ACC112 (cell line): ENCODE data around the gene FBF1.
A peak's percentile ranks its signal among the peaks of the same experiment; 100 is the strongest.

Experiments
- H2AFZ ChIP-seq: fragments of 200-600 bp; sonication (generic); one replicate; pipeline ENCODE4 v1.6.0; 2017; ENCODE audit warnings: antibody characterized with exemption, low read length; ENCODE audit not compliant: unreplicated experiment
- H3K27ac ChIP-seq: fragments of 200-600 bp; sonication (generic); 2 replicates; pipeline ENCODE4 v1.5.1; 2014; ENCODE audit warnings: low read depth, mild to moderate bottlenecking, antibody characterized with exemption, low read length, moderate library complexity
- H3K27me3 ChIP-seq: fragments of 200-600 bp; sonication (generic); 2 replicates; pipeline ENCODE4 v1.6.1; 2014; ENCODE audit warnings: mild to moderate bottlenecking, antibody characterized with exemption, low read length, moderate library complexity, mixed read lengths; ENCODE audit not compliant: insufficient read depth
- H3K36me3 ChIP-seq: fragments of 200-600 bp; sonication (generic); 2 replicates; pipeline ENCODE4 v1.6.1; 2016; ENCODE audit warnings: mild to moderate bottlenecking, antibody characterized with exemption, low read length, moderate library complexity, mixed read lengths; ENCODE audit not compliant: insufficient read depth
- H3K4me1 ChIP-seq: fragments of 200-600 bp; sonication (generic); one replicate; pipeline ENCODE4 v1.6.1; 2016; ENCODE audit warnings: low read length, mixed read lengths; ENCODE audit not compliant: insufficient read depth, unreplicated experiment, control insufficient read depth
- H3K4me3 ChIP-seq: fragments of 200-600 bp; sonication (generic); 2 replicates; pipeline ENCODE4 v1.5.1; 2014; ENCODE audit warnings: mild to moderate bottlenecking, low read depth, low read length
- H3K79me2 ChIP-seq: fragments of 200-600 bp; sonication (generic); one replicate; pipeline ENCODE4 v1.6.0; 2016; ENCODE audit warnings: low read length; ENCODE audit not compliant: control insufficient read depth, unreplicated experiment, insufficient read depth

The FBF1 gene

GRCh38 chr17:75940727-75941441, at the start of gene FBF1:
Gene FBF1, minus strand, starts transcription at chr17:75941042. Its CDS starts 2,893 bp downstream, at chr17:75938149.
- Histone ChIP-seq H3K4me3 (peak within 1 kb of the TSS; percentile 90), H3K27ac (peak within 1 kb of the TSS; percentile 34; the same call in 1 of the 2 replicates)

GRCh38 chr17:75987041-75987440, 46.2 kb upstream of the FBF1 start:
- H3K4me3 ChIP-seq, result no peak overlapping the region
- peaks cover 18% of the 10 kb centered on the region for H3K4me1 ChIP-seq
- H3K79me2 ChIP-seq, result peaks cover 2% of the 10 kb centered on the region
- H3K36me3 ChIP-seq, result no peaks in the 10 kb centered on the region
- H3K27ac ChIP-seq, result no peak overlapping the region
- no peak overlapping the region for H2AFZ ChIP-seq
- H3K27me3 ChIP-seq, result no peaks in the 10 kb centered on the region

More at GRCh38 chr17:75940727-75941441, at the start of gene FBF1:
- peaks cover 10% of the 10 kb centered on the region for H3K4me1 ChIP-seq
- H3K36me3 ChIP-seq, result peaks cover 2% of the 10 kb centered on the region; the same call in 1 of the 2 replicates
- no peaks in the 10 kb centered on the region for H3K79me2 ChIP-seq
- H3K27me3 ChIP-seq, result no peaks in the 10 kb centered on the region
- H2AFZ ChIP-seq, result peak within 1 kb of the TSS; percentile 99

- H3K27me3 ChIP-seq, result no peaks in the 10 kb centered on the region
- H3K27ac ChIP-seq, result no peak overlapping the region
- H3K79me2 ChIP-seq, result peaks cover 2% of the 10 kb centered on the region
- H3K4me1 ChIP-seq, result peaks cover 28% of the 10 kb centered on the region
- no peak overlapping the region for H3K4me3 ChIP-seq
- H3K36me3 ChIP-seq, result no peaks in the 10 kb centered on the region
- H2AFZ ChIP-seq, result no peak overlapping the region
Observed at GRCh38 chr17:75985986-75986385, 45.1 kb upstream of the FBF1 start.

- no peak overlapping the region for H3K4me3 ChIP-seq
- no peaks in the 10 kb centered on the region for H3K27me3 ChIP-seq
- peaks cover 39% of the 10 kb centered on the region for H3K4me1 ChIP-seq
- peaks cover 5% of the 10 kb centered on the region for H3K79me2 ChIP-seq
- H2AFZ ChIP-seq, result no peak overlapping the region
- no peaks in the 10 kb centered on the region for H3K36me3 ChIP-seq
- H3K27ac ChIP-seq, result no peak overlapping the region; the same call in 1 of the 2 replicates
Observed at GRCh38 chr17:75983501-75984181, 42.8 kb upstream of the FBF1 start.

GRCh38 chr17:75981019-75981615, 40.3 kb upstream of the FBF1 start:
- peak overlapping the region; percentile 43 for H2AFZ ChIP-seq
- no peak overlapping the region for H3K4me3 ChIP-seq
- H3K79me2 ChIP-seq, result peaks cover 24% of the 10 kb centered on the region
- no peaks in the 10 kb centered on the region for H3K36me3 ChIP-seq
- no peaks in the 10 kb centered on the region for H3K27me3 ChIP-seq
- peak overlapping the region; percentile 72 for H3K27ac ChIP-seq
- H3K4me1 ChIP-seq, result peaks cover 50% of the 10 kb centered on the region

GRCh38 chr17:75980188-75981018, 39.6 kb upstream of the FBF1 start:
- Histone ChIP-seq H3K4me3 (peak overlapping the region; percentile 98), H3K4me1 (peaks cover 53% of the 10 kb centered on the region), H3K27ac (peak overlapping the region; percentile 90), H3K36me3 (no peaks in the 10 kb centered on the region), H3K79me2 (peaks cover 31% of the 10 kb centered on the region), H2AFZ (no peak overlapping the region), H3K27me3 (no peaks in the 10 kb centered on the region)

GRCh38 chr17:75979705-75980187, 38.9 kb upstream of the FBF1 start:
- peak overlapping the region; percentile 36 for H2AFZ ChIP-seq
- H3K36me3 ChIP-seq, result no peaks in the 10 kb centered on the region
- no peaks in the 10 kb centered on the region for H3K27me3 ChIP-seq
- peaks cover 35% of the 10 kb centered on the region for H3K79me2 ChIP-seq
- peak overlapping the region; percentile 90 for H3K27ac ChIP-seq
- peaks cover 53% of the 10 kb centered on the region for H3K4me1 ChIP-seq
- peak overlapping the region; percentile 98 for H3K4me3 ChIP-seq

GRCh38 chr17:75978938-75979704, 38.3 kb upstream of the FBF1 start, which contains the start of the genes ACOX1 and TEN1:
Gene ACOX1, minus strand, starts transcription at chr17:75979166. Its CDS starts 93 bp downstream, at chr17:75979073.
Gene TEN1, plus strand, starts transcription at chr17:75979240. Its CDS starts 6,953 bp downstream, at chr17:75986193.
- Histone ChIP-seq H3K4me1 (peaks cover 51% of the 10 kb centered on the region), H3K27me3 (no peaks in the 10 kb centered on the region), H3K4me3 (peak within 1 kb of the TSS; percentile 98), H2AFZ (peak within 1 kb of the TSS; percentile 88), H3K79me2 (peaks cover 35% of the 10 kb centered on the region), H3K27ac (peak within 1 kb of the TSS; percentile 90), H3K36me3 (no peaks in the 10 kb centered on the region)

- H2AFZ ChIP-seq, result peak overlapping the region; percentile 18
- H3K4me3 ChIP-seq, result peak overlapping the region; percentile 74
- 0 out of 2 replicates have a peak, but pooled peaks cover under 1% of the 10 kb centered on the region for H3K36me3 ChIP-seq
- peaks cover 33% of the 10 kb centered on the region for H3K79me2 ChIP-seq
- H3K27me3 ChIP-seq, result no peaks in the 10 kb centered on the region
- peak overlapping the region; percentile 4; the same call in 1 of the 2 replicates for H3K27ac ChIP-seq
- H3K4me1 ChIP-seq, result peaks cover 28% of the 10 kb centered on the region
Observed at GRCh38 chr17:75976175-75976848, 35.5 kb upstream of the FBF1 start.
